PC-9 (cell line): Measurements from ENCODE around the gene ANGPTL1. TPM values are rescaled to one million over a fixed set of nuclear protein-coding genes. Genes with fewer than 3 reads are reported as not detected.
A peak's percentile ranks its signal among the peaks of the same experiment; 100 is the strongest.
"Not testable (repeated sequence)": the region's sequence is repeated elsewhere in the genome, so short reads cannot be mapped to it uniquely, and the experiment has no call there.

Source experiments
- BruUV-seq: library from RNA; stranded (reverse); fragments of 400-500 nt; replicated peaks from 2 replicates; lab custom pipeline; 2021; lab: Mats Ljungman, UMichigan
- CTCF ChIA-PET: fragments of 300-600 bp; sonication (Branson Sonifier 250); formaldehyde crosslinking; loops from one replicate; lab custom pipeline; 2022; ENCODE audit warnings: antibody characterized with exemption; lab: Charles Lee
- POLR2A ChIA-PET: fragments of 300-600 bp; sonication (Branson Sonifier 250); formaldehyde crosslinking; loops from one replicate; lab custom pipeline; 2022; ENCODE audit warnings: antibody characterized with exemption; ENCODE audit not compliant: unreplicated experiment; lab: Charles Lee
- DNase-seq, 2 experiments: peaks; one replicate each; pipeline versions ENCODE4 v3.0.0 to v3.0.0-alpha.2; 2015 to 2022; ENCODE audit warnings: mixed read lengths in 1 of 2
- H2AFZ ChIP-seq: fragments of 200-600 bp; sonication (generic); 2 replicates; pipeline ENCODE4 v1.8.1; 2017; ENCODE audit warnings: antibody characterized with exemption
- H3F3A ChIP-seq: fragments of 200-600 bp; sonication (generic); 2 replicates; pipeline ENCODE4 v1.8.1; 2017; ENCODE audit warnings: antibody characterized with exemption, mild to moderate bottlenecking, low read depth; ENCODE audit not compliant: insufficient read depth
- H3K27ac ChIP-seq: fragments of 200-600 bp; sonication (generic); 2 replicates; pipeline ENCODE4 v1.6.1; 2016; ENCODE audit warnings: mixed run types
- H3K27me3 ChIP-seq: fragments of 200-600 bp; sonication (generic); 2 replicates; pipeline ENCODE4 v1.6.1; 2016; ENCODE audit warnings: low read depth, mixed run types; ENCODE audit not compliant: insufficient read depth
- H3K36me3 ChIP-seq: fragments of 200-600 bp; sonication (generic); 2 replicates; pipeline ENCODE4 v1.6.1; 2016; ENCODE audit warnings: low read depth, mixed run types
- H3K4me1 ChIP-seq: fragments of 200-600 bp; sonication (generic); replicated peaks from 2 replicates; pipeline ENCODE4 v1.6.1; 2016; ENCODE audit warnings: mixed run types; ENCODE audit not compliant: insufficient read depth
- H3K4me2 ChIP-seq: fragments of 200-600 bp; sonication (generic); 2 replicates; pipeline ENCODE4 v1.6.1; 2017; ENCODE audit warnings: mixed run types
- H3K4me3 ChIP-seq: fragments of 200-600 bp; sonication (generic); 2 replicates; pipeline ENCODE4 v1.6.1; 2016; ENCODE audit warnings: mixed run types
- H3K79me2 ChIP-seq: fragments of 200-600 bp; sonication (generic); 2 replicates; pipeline ENCODE4 v1.6.1; 2017; ENCODE audit warnings: low read depth, mixed run types
- H3K9me2 ChIP-seq: fragments of 200-600 bp; sonication (generic); 2 replicates; pipeline ENCODE4 v1.8.1; 2017; ENCODE audit warnings: mild to moderate bottlenecking; ENCODE audit not compliant: insufficient read depth
- H3K9me3 ChIP-seq: fragments of 200-600 bp; sonication (generic); 2 replicates; pipeline ENCODE4 v1.8.1; 2016; ENCODE audit warnings: low read depth; ENCODE audit not compliant: insufficient read depth
- H4K20me1 ChIP-seq: fragments of 200-600 bp; sonication (generic); 2 replicates; pipeline ENCODE4 v1.8.1; 2017; ENCODE audit not compliant: insufficient read depth
- CTCF ChIP-seq: fragments of 200-600 bp; sonication (generic); conservative IDR thresholded peaks from 2 replicates; pipeline ENCODE4 v1.6.1; 2017; ENCODE audit warnings: mixed run types, antibody characterized with exemption, mild to moderate bottlenecking, moderate library complexity
- EZH2 ChIP-seq: fragments of 200-600 bp; sonication (generic); IDR thresholded peaks from 2 replicates; pipeline ENCODE4 v1.8.0; 2017; ENCODE audit warnings: antibody characterized with exemption, low read depth
- intact Hi-C: fragments of 100-400 bp; cut with micrococcal nuclease; formaldehyde crosslinking; loops from one replicate; pipeline ENCODE4 v1.10.0; 2022; ENCODE audit not compliant: unreplicated experiment
- total RNA-seq: library from RNA; stranded (reverse); gene quantifications from 2 replicates; pipeline ENCODE4 v1.2.3, GENCODE V29; 2021

The ANGPTL1 gene
- total RNA-seq, 1 experiment from 2014 or later = not detected

- peaks cover 21% of the 10 kb centered on the region; the same call in 1 of the 2 replicates for H3K36me3 ChIP-seq
- no peak for TF ChIP-seq EZH2
- no peak for TF ChIP-seq CTCF
- H3K4me1 ChIP-seq = peaks cover 18% of the 10 kb centered on the region
- peaks cover 3% of the 10 kb centered on the region; the same call in 1 of the 2 replicates for H4K20me1 ChIP-seq
- no peak overlapping the region for H3K27ac ChIP-seq
- DNase-seq = no peak
- H3K4me3 ChIP-seq = no peak overlapping the region
- peaks cover 34% of the 10 kb centered on the region for H3F3A ChIP-seq
- ChIA-PET CTCF (no interaction called here), POLR2A (interaction anchor here (0.6 kb wide), 1 partner anchor 125 kb away, joined by 13 read pairs; the partner anchor contains the start of gene RALGPS2)
- H3K79me2 ChIP-seq = no peaks in the 10 kb centered on the region
- H2AFZ ChIP-seq = no peak overlapping the region
- no peaks in the 10 kb centered on the region for H3K27me3 ChIP-seq
- intact Hi-C loops = loop anchor here (5.0 kb wide), 1 partner anchor 308 kb away; no protein-coding TSS in a partner anchor
- no peak overlapping the region for H3K4me2 ChIP-seq
- peaks cover 6% of the 10 kb centered on the region; the same call in 1 of the 2 replicates for H3K9me3 ChIP-seq
- no peaks in the 10 kb centered on the region; the same call in 1 of the 2 replicates for H3K9me2 ChIP-seq
- BruUV-seq = no TSS peak
Measured at GRCh38 chr1:178849918-178850317, 21.0 kb downstream of the ANGPTL1 start.

GRCh38 chr1:178847919-178848318, 23.0 kb downstream of the ANGPTL1 start:
- Histone ChIP-seq H3F3A (peaks cover 31% of the 10 kb centered on the region), H3K27ac (peak overlapping the region; percentile 45; the same call in 1 of the 2 replicates), H3K4me2 (peak overlapping the region; percentile 21), H3K4me1 (peaks cover 18% of the 10 kb centered on the region)
- H3K4me3 ChIP-seq, H3K27me3 ChIP-seq, BruUV-seq, H3K36me3 ChIP-seq, DNase-seq, H4K20me1 ChIP-seq, H3K79me2 ChIP-seq, POLR2A ChIA-PET, H3K9me2 ChIP-seq, H3K9me3 ChIP-seq, H2AFZ ChIP-seq: not testable (repeated sequence)
- CTCF ChIA-PET = interaction anchor here (0.7 kb wide), 2 partner anchors 98 to 310 kb away, joined by 3 read pairs; no protein-coding TSS in a partner anchor
- intact Hi-C loops = loop anchor here (5.0 kb wide), 1 partner anchor 306 kb away; no protein-coding TSS in a partner anchor

- Histone ChIP-seq H3K4me1 (peaks cover 18% of the 10 kb centered on the region), H3K9me3 (no peaks in the 10 kb centered on the region), H3K4me2 (peak overlapping the region; percentile 29), H3F3A (peaks cover 28% of the 10 kb centered on the region), H3K79me2 (no peaks in the 10 kb centered on the region), H3K27ac (peak overlapping the region; percentile 45), H3K4me3 (no peak overlapping the region), H3K9me2 (no peaks in the 10 kb centered on the region; the same call in 1 of the 2 replicates), H3K27me3 (no peaks in the 10 kb centered on the region), H2AFZ (no peak overlapping the region), H4K20me1 (peaks cover 3% of the 10 kb centered on the region; the same call in 1 of the 2 replicates), H3K36me3 (0 out of 2 replicates have a peak, but pooled peaks cover 10% of the 10 kb centered on the region)
- intact Hi-C loops = loop anchor here (5.0 kb wide), 1 partner anchor 305 kb away; no protein-coding TSS in a partner anchor
- DNase-seq = peak in 1 of 2 experiments; percentile 59
- BruUV-seq = no TSS peak
- CTCF ChIA-PET = interaction anchor here (0.7 kb wide), 2 partner anchors 98 to 309 kb away, joined by 3 read pairs; no protein-coding TSS in a partner anchor
- POLR2A ChIA-PET = interaction anchor here (0.6 kb wide), 1 partner anchor 121 kb away, joined by 5 read pairs; no protein-coding TSS in a partner anchor
- TF ChIP-seq CTCF = no peak
- no peak for TF ChIP-seq EZH2
Measured at GRCh38 chr1:178847396-178847849, 23.5 kb downstream of the ANGPTL1 start.
